Endothelial cell of umbilical vein (primary cell): Measurements from ENCODE around the gene RTL10. TPM values are rescaled to one million over a fixed set of nuclear protein-coding genes. Genes with fewer than 3 reads are reported as not detected.

Source experiments
- BruUV-seq: library from RNA; stranded (reverse); fragments of 400-500 nt; replicated peaks from 2 replicates; lab custom pipeline; 2021; lab: Mats Ljungman, UMichigan
- CTCF ChIA-PET: fragments of 300-600, 350-600 bp; sonication (Branson Sonifier 250); formaldehyde crosslinking; loops from one replicate; lab custom pipeline; 2021; ENCODE audit warnings: antibody characterized with exemption, inconsistent platforms; lab: Charles Lee
- POLR2A ChIA-PET: fragments of 300-600, 350-600 bp; sonication (Branson Sonifier 250); formaldehyde crosslinking; loops from one replicate; lab custom pipeline; 2021; ENCODE audit warnings: antibody characterized with exemption, inconsistent platforms; lab: Charles Lee
- DNase-seq: peaks from one replicate; pipeline ENCODE4 v3.0.0-alpha.2; 2011; ENCODE audit warnings: low read depth, low spot score
- FAIRE-seq: peaks from 2 replicates; lab custom pipeline; 2011; peaks lifted over from hg19 to GRCh38; lab: Jason Lieb, UNC
- H2AFZ ChIP-seq: 2 replicates; pipeline ENCODE4 v1.6.0; 2012; ENCODE audit warnings: low read depth, low read length, control low read depth, inconsistent platforms
- H3K27ac ChIP-seq: 2 replicates; pipeline ENCODE4 v1.5.1; 2011; ENCODE audit warnings: low read depth, mild to moderate bottlenecking, control low read depth, low read length, moderate library complexity; ENCODE audit not compliant: insufficient read depth
- H3K27me3 ChIP-seq, 2 experiments: 2 replicates each; pipeline versions ENCODE4 v1.6.0 to v1.6.1; 2011; ENCODE audit warnings: low read length in 2 of 2, mixed read lengths in 1 of 2; ENCODE audit not compliant: control insufficient read depth in 2 of 2, insufficient read depth in 2 of 2
- H3K36me3 ChIP-seq, 2 experiments: 2 replicates in 1 of 2; 3 replicates in 1 of 2; pipeline ENCODE4 v1.5.1; 2011; ENCODE audit warnings: low read length in 2 of 2, mild to moderate bottlenecking in 1 of 2, moderate library complexity in 1 of 2; ENCODE audit not compliant: control insufficient read depth in 2 of 2, insufficient read depth in 2 of 2; ENCODE audit errors: extremely low read depth in 1 of 2
- H3K4me1 ChIP-seq: 3 replicates; pipeline ENCODE4 v1.5.1; 2011; ENCODE audit warnings: mild to moderate bottlenecking, low read length; ENCODE audit not compliant: control insufficient read depth, insufficient read depth; ENCODE audit errors: extremely low read depth
- H3K4me2 ChIP-seq: 2 replicates; pipeline ENCODE4 v1.6.1; 2011; ENCODE audit warnings: low read length, control low read depth, mixed read lengths; ENCODE audit not compliant: insufficient read depth
- H3K4me3 ChIP-seq, 3 experiments: fragments of 200-600 bp in 1 of 3; sonication (generic), shearing (Covaris generic) in 1 of 3; replicated peaks in 1 of 3; 2 replicates each; pipeline ENCODE4 v1.5.1; 2011 to 2016; ENCODE audit warnings: control low read depth in 3 of 3, low read length in 3 of 3, mild to moderate bottlenecking in 2 of 3, inconsistent platforms in 1 of 3, low read depth in 1 of 3, moderate library complexity in 1 of 3; ENCODE audit not compliant: insufficient read depth in 1 of 3
- H3K79me2 ChIP-seq: 2 replicates; pipeline ENCODE4 v1.6.0; 2012; ENCODE audit warnings: low read length, inconsistent platforms; ENCODE audit not compliant: control insufficient read depth, insufficient read depth
- H3K9ac ChIP-seq: replicated peaks from 2 replicates; pipeline ENCODE3; 2011; ENCODE audit warnings: low read length, control low read depth; ENCODE audit not compliant: insufficient read depth; ENCODE audit errors: extremely low read depth
- H3K9me1 ChIP-seq: replicated peaks from 3 replicates; pipeline ENCODE4 v1.6.0; 2011; ENCODE audit warnings: mild to moderate bottlenecking, low read length; ENCODE audit not compliant: control insufficient read depth, insufficient read depth; ENCODE audit errors: extremely low read depth
- H3K9me3 ChIP-seq: replicated peaks from 2 replicates; pipeline ENCODE4 v1.5.1; 2012; ENCODE audit warnings: low read length, inconsistent platforms; ENCODE audit not compliant: control insufficient read depth, insufficient read depth
- H4K20me1 ChIP-seq: replicated peaks from 2 replicates; pipeline ENCODE3; 2011; ENCODE audit warnings: mild to moderate bottlenecking, low read length; ENCODE audit not compliant: control insufficient read depth, insufficient read depth; ENCODE audit errors: extremely low read depth
- EZH2 ChIP-seq: IDR thresholded peaks from 2 replicates; pipeline ENCODE4 v1.6.1; 2012; ENCODE audit warnings: borderline replicate concordance, low read depth, mild to moderate bottlenecking, moderate library complexity, low read length, inconsistent platforms; ENCODE audit not compliant: severe bottlenecking
- FOS ChIP-seq: IDR thresholded peaks from 2 replicates; pipeline ENCODE4 v1.6.1; 2011; ENCODE audit warnings: mild to moderate bottlenecking, low read length, moderate library complexity, borderline replicate concordance; ENCODE audit not compliant: insufficient read depth
- GATA2 ChIP-seq: IDR thresholded peaks from 2 replicates; pipeline ENCODE4 v1.7.0; 2011; ENCODE audit warnings: low read depth, mild to moderate bottlenecking, moderate library complexity, mixed read lengths, low read length; ENCODE audit not compliant: insufficient read length, insufficient read depth
- JUN ChIP-seq: IDR thresholded peaks from 2 replicates; pipeline ENCODE4 v1.6.1; 2011; ENCODE audit warnings: borderline replicate concordance, low read depth; ENCODE audit not compliant: insufficient read length, insufficient read depth
- MYC ChIP-seq: IDR thresholded peaks from one replicate; pipeline ENCODE4 v1.6.1; 2011; ENCODE audit warnings: mild to moderate bottlenecking, low read depth, low read length
- POLR2A ChIP-seq: IDR thresholded peaks from 2 replicates; pipeline ENCODE4 v1.6.1; 2012; ENCODE audit warnings: low read depth, mild to moderate bottlenecking, control low read depth, low read length
- POLR2AphosphoS5 ChIP-seq: IDR thresholded peaks from 2 replicates; pipeline ENCODE4 v1.6.1; 2012; ENCODE audit warnings: low read depth, mild to moderate bottlenecking, control low read depth, low read length, moderate library complexity; ENCODE audit not compliant: insufficient read depth
- dilution Hi-C: fragments of 300-500 bp; cut with MboI; formaldehyde crosslinking; loops from one replicate; pipeline ENCODE4 v1.15.0; 2019; ENCODE audit warnings: low sequenced_read_pairs; ENCODE audit not compliant: extremely low pct_ligation_motif_present
- intact Hi-C: fragments of 100-400 bp; cut with micrococcal nuclease; formaldehyde crosslinking; loops from one replicate; pipeline ENCODE4 v1.10.0; 2022
- polyA plus RNA-seq, 4 experiments: library from polyadenylated mRNA; depleted of rRNA in 3 of 4; stranded (reverse) in 3 of 4; unstranded in 1 of 4; fragments of >200 nt; gene quantifications; 2 replicates each; pipeline versions ENCODE4 v1.2.1 to v1.2.3, GENCODE V29; 2011 to 2012; ENCODE audit warnings: missing spikeins in 1 of 4
- total RNA-seq: library from RNA; stranded (reverse); gene quantifications from 2 replicates; pipeline ENCODE4 v1.2.3, GENCODE V29; 2021
- TF ChIP-seq, protein P1 (sequence below), 2 donors: IDR thresholded peaks; 1 replicate in 1 of 2; 2 replicates in 1 of 2; pipeline ENCODE4 v1.5.1; 2011; ENCODE audit warnings: low read length in 2 of 2, mild to moderate bottlenecking in 2 of 2, moderate library complexity in 2 of 2, control low read depth in 1 of 2, inconsistent platforms in 1 of 2, low read depth in 1 of 2; ENCODE audit not compliant: insufficient read depth in 1 of 2; ENCODE audit errors: extremely low read depth in 1 of 2
- TF ChIP-seq, protein P2 (sequence below): IDR thresholded peaks from 2 replicates; pipeline ENCODE4 v1.6.1; 2011; ENCODE audit not compliant: insufficient read depth, insufficient read length

RTL10 gene
- total and polyA plus RNA-seq, 2 donors (not counting 3 experiments of a cell fraction or from before 2014, with no cell fraction given), result 31.9 to 40.8 TPM

DNA sequence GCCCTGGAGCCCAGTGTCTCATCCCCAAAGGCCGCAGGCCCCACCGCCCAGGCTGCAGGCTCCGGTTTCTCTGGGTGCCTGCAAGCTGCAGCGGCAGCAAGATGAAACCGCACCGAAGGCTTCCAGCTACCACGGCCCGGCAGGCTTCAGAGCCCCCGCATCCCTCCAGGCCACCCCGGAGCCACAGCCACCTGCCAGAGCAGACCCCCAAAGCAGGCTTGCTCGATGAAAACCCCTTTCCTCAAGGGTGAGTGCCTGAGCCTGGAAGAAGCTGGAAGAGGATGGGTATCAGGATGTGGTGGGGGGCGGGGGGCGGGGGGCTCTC is 24.5 kb upstream of the RTL10 start:
- Histone ChIP-seq H3K4me2 (peak overlapping the region; percentile 81), H3K9me3 (no peaks in the 10 kb centered on the region), H3K4me1 (peaks cover 83% of the 10 kb centered on the region), H2AFZ (no peak overlapping the region), H3K79me2 (peaks cover 49% of the 10 kb centered on the region), H4K20me1 (no peaks in the 10 kb centered on the region), H3K4me3 (peak overlapping the region; percentile 26 to 85 (median 57)), H3K9ac (peak overlapping the region; percentile 75), H3K9me1 (no peaks in the 10 kb centered on the region), H3K36me3 (peaks cover 10 to 12% of the 10 kb centered on the region in 2 experiments), H3K27me3 (no peaks in the 10 kb centered on the region), H3K27ac (peak overlapping the region; percentile 69)
- ChIA-PET CTCF (interaction anchor here (1.4 to 1.9 kb wide), 2 partner anchors 31 to 149 kb away, joined by 4 to 10 read pairs; no protein-coding TSS in a partner anchor), POLR2A (interaction anchor here (0.8 kb wide), 1 partner anchor 34 kb away, joined by 3 read pairs; no protein-coding TSS in a partner anchor)
- intact Hi-C loops (no loop called here), dilution Hi-C loops (no loop called here)
- FAIRE-seq, result peak; percentile 15
- no peak for DNase-seq
- no TSS peak for BruUV-seq
- TF ChIP-seq, protein P1, sequence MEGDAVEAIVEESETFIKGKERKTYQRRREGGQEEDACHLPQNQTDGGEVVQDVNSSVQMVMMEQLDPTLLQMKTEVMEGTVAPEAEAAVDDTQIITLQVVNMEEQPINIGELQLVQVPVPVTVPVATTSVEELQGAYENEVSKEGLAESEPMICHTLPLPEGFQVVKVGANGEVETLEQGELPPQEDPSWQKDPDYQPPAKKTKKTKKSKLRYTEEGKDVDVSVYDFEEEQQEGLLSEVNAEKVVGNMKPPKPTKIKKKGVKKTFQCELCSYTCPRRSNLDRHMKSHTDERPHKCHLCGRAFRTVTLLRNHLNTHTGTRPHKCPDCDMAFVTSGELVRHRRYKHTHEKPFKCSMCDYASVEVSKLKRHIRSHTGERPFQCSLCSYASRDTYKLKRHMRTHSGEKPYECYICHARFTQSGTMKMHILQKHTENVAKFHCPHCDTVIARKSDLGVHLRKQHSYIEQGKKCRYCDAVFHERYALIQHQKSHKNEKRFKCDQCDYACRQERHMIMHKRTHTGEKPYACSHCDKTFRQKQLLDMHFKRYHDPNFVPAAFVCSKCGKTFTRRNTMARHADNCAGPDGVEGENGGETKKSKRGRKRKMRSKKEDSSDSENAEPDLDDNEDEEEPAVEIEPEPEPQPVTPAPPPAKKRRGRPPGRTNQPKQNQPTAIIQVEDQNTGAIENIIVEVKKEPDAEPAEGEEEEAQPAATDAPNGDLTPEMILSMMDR (IDR thresholded peaks at IDR 0.05; ENCODE audit: extremely low read depth in 1 of 2, insufficient read depth in 1 of 2, low read depth in 1 of 2, low read length in 2 of 2), result no peak
- TF ChIP-seq FOS (no peak), EZH2 (no peak), POLR2AphosphoS5 (no peak), POLR2A (no peak), MYC (no peak), JUN (no peak), GATA2 (no peak)
- TF ChIP-seq, protein P2, sequence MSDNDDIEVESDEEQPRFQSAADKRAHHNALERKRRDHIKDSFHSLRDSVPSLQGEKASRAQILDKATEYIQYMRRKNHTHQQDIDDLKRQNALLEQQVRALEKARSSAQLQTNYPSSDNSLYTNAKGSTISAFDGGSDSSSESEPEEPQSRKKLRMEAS, result no peak
